KOPT-K1 (cell line): ENCODE results near the gene HDAC1.
A peak's percentile ranks its signal among the peaks of the same experiment; 100 is the strongest.

Experiments used
- H3K27ac ChIP-seq: fragments of 200-600 bp; sonication (generic); 2 replicates; pipeline ENCODE4 v1.5.1; 2016; ENCODE audit warnings: antibody characterized with exemption, mild to moderate bottlenecking, low read depth, low read length; ENCODE audit not compliant: poor library complexity, severe bottlenecking
- H3K36me3 ChIP-seq: fragments of 200-600 bp; sonication (generic); 2 replicates; pipeline ENCODE4 v1.5.1; 2017; ENCODE audit warnings: antibody characterized with exemption, mild to moderate bottlenecking, low read length, moderate library complexity; ENCODE audit not compliant: insufficient read depth
- H3K9me3 ChIP-seq: fragments of 200-600 bp; sonication (generic); 2 replicates; pipeline ENCODE4 v1.5.1; 2017; ENCODE audit warnings: antibody characterized with exemption, low read length, mild to moderate bottlenecking; ENCODE audit not compliant: insufficient read depth, poor library complexity, severe bottlenecking

The HDAC1 gene

GRCh38 chr1:32333251-32333963 lies 41.5 kb downstream of the HDAC1 start:
- no peaks in the 10 kb centered on the region for H3K9me3 ChIP-seq
- H3K36me3 ChIP-seq: peaks cover 65% of the 10 kb centered on the region
- H3K27ac ChIP-seq: no peak overlapping the region

- H3K9me3 ChIP-seq: no peaks in the 10 kb centered on the region
Measured at GRCh38 chr1:32334274-32334861, 42.5 kb downstream of the HDAC1 start.

GRCh38 chr1:32334864-32335534 lies 43.1 kb downstream of the HDAC1 start:
- Histone ChIP-seq H3K27ac (peak overlapping the region; percentile 60), H3K9me3 (no peaks in the 10 kb centered on the region), H3K36me3 (peaks cover 49% of the 10 kb centered on the region)

More at GRCh38 chr1:32334274-32334861, 42.5 kb downstream of the HDAC1 start:
- peaks cover 55% of the 10 kb centered on the region for H3K36me3 ChIP-seq
- H3K27ac ChIP-seq: peak overlapping the region; percentile 60

- no peaks in the 10 kb centered on the region for H3K9me3 ChIP-seq
- peak overlapping the region; percentile 60 for H3K27ac ChIP-seq
- peaks cover 44% of the 10 kb centered on the region for H3K36me3 ChIP-seq
Measured at GRCh38 chr1:32335535-32335789, 43.6 kb downstream of the HDAC1 start.

GRCh38 chr1:32335790-32336590 lies 44.1 kb downstream of the HDAC1 start, which contains the start of gene MARCKSL1:
Gene MARCKSL1 (minus strand): TSS chr1:32336233. CDS start chr1:32336033, 200 bp downstream.
- H3K36me3 ChIP-seq: peaks cover 39% of the 10 kb centered on the region
- H3K27ac ChIP-seq: peak within 1 kb of the TSS; percentile 60

GRCh38 chr1:32336591-32336932 lies 44.7 kb downstream of the HDAC1 start:
- H3K36me3 ChIP-seq: peaks cover 33% of the 10 kb centered on the region
- no peaks in the 10 kb centered on the region for H3K9me3 ChIP-seq
- H3K27ac ChIP-seq: no peak overlapping the region

More at GRCh38 chr1:32335790-32336590, 44.1 kb downstream of the HDAC1 start, which contains the start of gene MARCKSL1:
- H3K9me3 ChIP-seq: no peaks in the 10 kb centered on the region

- Histone ChIP-seq H3K27ac (no peak overlapping the region), H3K9me3 (no peaks in the 10 kb centered on the region), H3K36me3 (peaks cover 28% of the 10 kb centered on the region)
Measured at GRCh38 chr1:32336963-32337675, 45.2 kb downstream of the HDAC1 start.

- Histone ChIP-seq H3K36me3 (peaks cover 19% of the 10 kb centered on the region), H3K9me3 (no peaks in the 10 kb centered on the region), H3K27ac (no peak overlapping the region)
Measured at GRCh38 chr1:32337855-32338636, 46.2 kb downstream of the HDAC1 start.

- no peaks in the 10 kb centered on the region for H3K9me3 ChIP-seq
- no peak overlapping the region for H3K27ac ChIP-seq
- peaks cover 12% of the 10 kb centered on the region for H3K36me3 ChIP-seq
Measured at GRCh38 chr1:32338637-32339145, 46.8 kb downstream of the HDAC1 start.

- Histone ChIP-seq H3K9me3 (no peaks in the 10 kb centered on the region), H3K27ac (no peak overlapping the region), H3K36me3 (peaks cover 4% of the 10 kb centered on the region)
Measured at GRCh38 chr1:32339363-32339978, 47.6 kb downstream of the HDAC1 start.

GRCh38 chr1:32341186-32341757 lies 49.4 kb downstream of the HDAC1 start:
- Histone ChIP-seq H3K27ac (no peak overlapping the region), H3K36me3 (no peaks in the 10 kb centered on the region), H3K9me3 (no peaks in the 10 kb centered on the region)

- Histone ChIP-seq H3K27ac (no peak overlapping the region), H3K36me3 (no peaks in the 10 kb centered on the region)
Measured at GRCh38 chr1:32341971-32342370, 50.1 kb downstream of the HDAC1 start.

GRCh38 chr1:32342704-32343103 lies 50.8 kb downstream of the HDAC1 start:
- H3K27ac ChIP-seq: no peak overlapping the region
- H3K9me3 ChIP-seq: no peaks in the 10 kb centered on the region
- no peaks in the 10 kb centered on the region for H3K36me3 ChIP-seq

More at GRCh38 chr1:32341971-32342370, 50.1 kb downstream of the HDAC1 start:
- H3K9me3 ChIP-seq: no peaks in the 10 kb centered on the region
